NCI-H2081 treated with DMSO at 0.1 percent for 48 hours (cell line): ENCODE results near the gene SELL.
"Not testable (repeated sequence)": the region's sequence is repeated elsewhere in the genome, so short reads cannot be mapped to it uniquely, and the experiment has no call there.

Source experiments
- DNase-seq: peaks from one replicate; lab custom pipeline; 2025; lab: John Stamatoyannopoulos, UW

Gene SELL

GRCh38 chr1:169667699-169668596 lies 43.5 kb downstream of the SELL start:
- DNase-seq: not testable (repeated sequence)

- not testable (repeated sequence) for DNase-seq
Observed at GRCh38 chr1:169667227-169667639, 44.2 kb downstream of the SELL start.

- not testable (repeated sequence) for DNase-seq
Observed at GRCh38 chr1:169662680-169663079, 48.7 kb downstream of the SELL start.

- not testable (repeated sequence) for DNase-seq
Observed at GRCh38 chr1:169661066-169661465, 50.4 kb downstream of the SELL start.

GRCh38 chr1:169658777-169659176 lies 52.6 kb downstream of the SELL start:
- DNase-seq: not testable (repeated sequence)

- no peak for DNase-seq
Observed at GRCh38 chr1:169653873-169654272, 57.5 kb downstream of the SELL start.

DNA sequence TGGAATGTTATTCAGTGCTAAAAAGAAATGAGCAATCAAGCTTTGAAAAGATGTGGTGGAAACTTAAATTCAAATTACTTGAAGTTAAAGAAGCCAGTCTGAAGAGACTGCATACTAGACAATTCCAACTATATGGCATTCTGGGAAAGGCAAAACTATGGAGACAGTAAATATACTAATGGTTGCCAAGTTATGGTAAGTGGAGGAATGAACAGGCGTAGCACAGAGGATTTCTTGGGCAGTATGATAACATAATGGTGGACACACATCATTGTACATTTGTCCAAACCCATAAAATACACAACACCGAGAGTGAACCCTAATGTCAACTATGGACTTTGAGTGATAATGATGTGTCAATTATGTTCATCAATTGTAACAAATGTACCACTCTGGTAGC lies 60.4 kb downstream of the SELL start:
- DNase-seq: no peak

GRCh38 chr1:169650551-169650950 lies 60.9 kb downstream of the SELL start:
- DNase-seq: no peak

- DNase-seq: no peak
Observed at GRCh38 chr1:169648709-169649108, 62.7 kb downstream of the SELL start.

- DNase-seq: no peak
Observed at GRCh38 chr1:169648187-169648586, 63.2 kb downstream of the SELL start.

DNA sequence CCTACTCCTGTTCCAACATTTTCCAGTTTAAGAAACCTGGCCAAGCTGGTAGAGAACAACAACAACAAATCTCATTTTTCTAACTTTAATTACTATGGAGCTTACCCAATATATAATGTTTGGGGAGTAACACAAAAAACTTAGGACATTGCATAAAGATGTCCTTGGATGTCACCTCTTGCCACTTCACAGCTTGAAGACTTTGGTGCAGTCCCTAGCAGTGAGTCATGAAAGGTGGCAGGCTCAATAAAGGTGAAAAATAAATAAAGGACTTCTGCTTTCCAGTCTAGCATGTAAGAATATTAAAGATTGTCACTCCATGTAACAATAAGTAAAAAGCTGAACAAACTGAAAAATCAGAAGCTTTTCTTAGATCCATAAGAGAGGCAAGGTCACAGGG lies 63.9 kb downstream of the SELL start:
- DNase-seq: no peak

DNA sequence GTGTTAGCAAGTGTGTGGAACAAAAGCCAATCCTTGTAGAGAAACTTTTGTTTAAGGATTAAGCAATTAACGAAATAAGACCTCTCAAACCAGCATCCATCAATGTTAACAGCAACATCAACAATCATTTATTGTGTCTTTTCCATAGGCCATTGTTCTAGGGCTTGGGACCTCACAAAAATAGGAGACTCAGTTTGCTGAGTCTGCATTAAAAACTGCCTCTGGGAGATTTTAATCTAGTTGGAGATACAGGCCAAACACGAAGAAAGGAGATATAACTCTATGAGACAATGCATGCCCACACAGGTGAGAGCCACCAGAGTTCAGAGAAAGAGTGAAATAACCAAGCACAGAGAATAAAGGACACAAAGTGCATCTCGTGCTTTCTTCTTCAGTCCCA lies 67.1 kb downstream of the SELL start:
- DNase-seq: no peak
